Endodermal cell (in vitro differentiated cells): ENCODE data around the gene AKR7A2. TPM values are rescaled to one million over a fixed set of nuclear protein-coding genes. Genes with fewer than 3 reads are reported as not detected.
A peak's percentile ranks its signal among the peaks of the same experiment; 100 is the strongest.

ENCODE experiments used
- DNase-seq: peaks from one replicate; pipeline ENCODE4 v3.0.0-alpha.2; 2017
- H3K27ac ChIP-seq: 2 replicates; pipeline ENCODE4 v1.5.1; 2013; ENCODE audit warnings: mild to moderate bottlenecking, low read depth, low read length, moderate library complexity
- H3K27me3 ChIP-seq: 2 replicates; pipeline ENCODE4 v1.6.1; 2013; ENCODE audit warnings: mild to moderate bottlenecking, low read length, moderate library complexity; ENCODE audit not compliant: insufficient read depth, control insufficient read depth, poor library complexity, severe bottlenecking
- H3K36me3 ChIP-seq: 2 replicates; pipeline ENCODE4 v1.7.0; 2013; ENCODE audit warnings: mild to moderate bottlenecking, low read length, moderate library complexity; ENCODE audit not compliant: control insufficient read depth, insufficient read depth
- H3K4me1 ChIP-seq: one replicate; pipeline ENCODE4 v1.7.0; 2013; ENCODE audit warnings: low read length; ENCODE audit not compliant: control insufficient read depth, insufficient read depth
- H3K4me3 ChIP-seq: 2 replicates; pipeline ENCODE4 v1.5.1; 2013; ENCODE audit warnings: mild to moderate bottlenecking, low read length, moderate library complexity
- H3K9ac ChIP-seq: 2 replicates; pipeline ENCODE4 v1.6.1; 2013; ENCODE audit warnings: mild to moderate bottlenecking, low read length, moderate library complexity; ENCODE audit not compliant: poor library complexity, severe bottlenecking; ENCODE audit errors: extremely low read depth
- H3K9me3 ChIP-seq: 2 replicates; pipeline ENCODE4 v1.6.1; 2013; ENCODE audit warnings: mild to moderate bottlenecking, low read length, moderate library complexity; ENCODE audit not compliant: control insufficient read depth
- H3K27ac Mint-ChIP-seq: 2 replicates; pipeline ENCODE4 v1.8.0; 2020; ENCODE audit warnings: mixed read lengths
- H3K27me3 Mint-ChIP-seq: 2 replicates; pipeline ENCODE4 v1.8.0; 2021; ENCODE audit warnings: mild to moderate bottlenecking, mixed read lengths; ENCODE audit not compliant: insufficient read depth
- H3K36me3 Mint-ChIP-seq: 2 replicates; pipeline ENCODE4 v1.8.0; 2020; ENCODE audit warnings: low read depth, mixed read lengths
- H3K4me1 Mint-ChIP-seq: 2 replicates; pipeline ENCODE4 v1.8.0; 2020; ENCODE audit warnings: mixed read lengths
- H3K4me3 Mint-ChIP-seq: 2 replicates; pipeline ENCODE4 v1.8.0; 2020; ENCODE audit warnings: mild to moderate bottlenecking, moderate library complexity, mixed read lengths
- H3K9me3 Mint-ChIP-seq: 2 replicates; pipeline ENCODE4 v1.8.0; 2020; ENCODE audit warnings: mild to moderate bottlenecking, mixed read lengths
- WGBS, 2 experiments: methylation state at CpG; one replicate each; pipeline versions ENCODE4 v1.1.5 to v1.1.7; 2013; ENCODE audit warnings: missing lambda C conversion rate in 2 of 2, mixed read lengths in 1 of 2; ENCODE audit not compliant: insufficient coverage in 1 of 2, insufficient read length in 1 of 2; 5-methylcytosine and 5-hydroxymethylcytosine counted together
- total RNA-seq, 2 donors: library from RNA; stranded (reverse); fragmentation: NEBNext Ultra II Directional in 1 of 2; extraction: Animal tissue kit (Norgen Biotek cat#: 25700) in 1 of 2; gene quantifications; 2 replicates in 1 of 2; 3 replicates in 1 of 2; pipeline ENCODE4 v1.2.1, GENCODE V29; 2021
- TF ChIP-seq, protein P1 (sequence below): fragments of 200-600 bp; sonication (generic); conservative IDR thresholded peaks from 2 replicates; pipeline ENCODE4 v1.5.0; 2021; ENCODE audit warnings: antibody characterized with exemption, mild to moderate bottlenecking

The AKR7A2 gene
- total RNA-seq, 2 donors from 2014 or later, result 47.8 to 66.1 TPM

GRCh38 chr1:19262047-19262446, 49.9 kb downstream of the AKR7A2 start:
- WGBS, 2 experiments, result 95% methylated on average over 5 of the region's 5 CpGs; no CpG with 5 or more reads in 1 of the 2 experiments
- no peak overlapping the region for H3K9ac ChIP-seq
- no peak for DNase-seq
- H3K27ac Mint-ChIP-seq, result no peak overlapping the region
- H3K4me3 Mint-ChIP-seq, result no peak overlapping the region
- no peaks in the 10 kb centered on the region for H3K9me3 Mint-ChIP-seq
- peaks cover 31% of the 10 kb centered on the region for H3K36me3 ChIP-seq
- H3K9me3 ChIP-seq, result no peaks in the 10 kb centered on the region
- TF ChIP-seq, protein P1, sequence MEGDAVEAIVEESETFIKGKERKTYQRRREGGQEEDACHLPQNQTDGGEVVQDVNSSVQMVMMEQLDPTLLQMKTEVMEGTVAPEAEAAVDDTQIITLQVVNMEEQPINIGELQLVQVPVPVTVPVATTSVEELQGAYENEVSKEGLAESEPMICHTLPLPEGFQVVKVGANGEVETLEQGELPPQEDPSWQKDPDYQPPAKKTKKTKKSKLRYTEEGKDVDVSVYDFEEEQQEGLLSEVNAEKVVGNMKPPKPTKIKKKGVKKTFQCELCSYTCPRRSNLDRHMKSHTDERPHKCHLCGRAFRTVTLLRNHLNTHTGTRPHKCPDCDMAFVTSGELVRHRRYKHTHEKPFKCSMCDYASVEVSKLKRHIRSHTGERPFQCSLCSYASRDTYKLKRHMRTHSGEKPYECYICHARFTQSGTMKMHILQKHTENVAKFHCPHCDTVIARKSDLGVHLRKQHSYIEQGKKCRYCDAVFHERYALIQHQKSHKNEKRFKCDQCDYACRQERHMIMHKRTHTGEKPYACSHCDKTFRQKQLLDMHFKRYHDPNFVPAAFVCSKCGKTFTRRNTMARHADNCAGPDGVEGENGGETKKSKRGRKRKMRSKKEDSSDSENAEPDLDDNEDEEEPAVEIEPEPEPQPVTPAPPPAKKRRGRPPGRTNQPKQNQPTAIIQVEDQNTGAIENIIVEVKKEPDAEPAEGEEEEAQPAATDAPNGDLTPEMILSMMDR, result no peak
- H3K4me3 ChIP-seq, result no peak overlapping the region
- no peaks in the 10 kb centered on the region for H3K27me3 ChIP-seq
- peaks cover 28% of the 10 kb centered on the region for H3K36me3 Mint-ChIP-seq
- no peaks in the 10 kb centered on the region for H3K27me3 Mint-ChIP-seq
- H3K4me1 Mint-ChIP-seq, result no peaks in the 10 kb centered on the region
- no peaks in the 10 kb centered on the region for H3K4me1 ChIP-seq
- H3K27ac ChIP-seq, result no peak overlapping the region

DNA sequence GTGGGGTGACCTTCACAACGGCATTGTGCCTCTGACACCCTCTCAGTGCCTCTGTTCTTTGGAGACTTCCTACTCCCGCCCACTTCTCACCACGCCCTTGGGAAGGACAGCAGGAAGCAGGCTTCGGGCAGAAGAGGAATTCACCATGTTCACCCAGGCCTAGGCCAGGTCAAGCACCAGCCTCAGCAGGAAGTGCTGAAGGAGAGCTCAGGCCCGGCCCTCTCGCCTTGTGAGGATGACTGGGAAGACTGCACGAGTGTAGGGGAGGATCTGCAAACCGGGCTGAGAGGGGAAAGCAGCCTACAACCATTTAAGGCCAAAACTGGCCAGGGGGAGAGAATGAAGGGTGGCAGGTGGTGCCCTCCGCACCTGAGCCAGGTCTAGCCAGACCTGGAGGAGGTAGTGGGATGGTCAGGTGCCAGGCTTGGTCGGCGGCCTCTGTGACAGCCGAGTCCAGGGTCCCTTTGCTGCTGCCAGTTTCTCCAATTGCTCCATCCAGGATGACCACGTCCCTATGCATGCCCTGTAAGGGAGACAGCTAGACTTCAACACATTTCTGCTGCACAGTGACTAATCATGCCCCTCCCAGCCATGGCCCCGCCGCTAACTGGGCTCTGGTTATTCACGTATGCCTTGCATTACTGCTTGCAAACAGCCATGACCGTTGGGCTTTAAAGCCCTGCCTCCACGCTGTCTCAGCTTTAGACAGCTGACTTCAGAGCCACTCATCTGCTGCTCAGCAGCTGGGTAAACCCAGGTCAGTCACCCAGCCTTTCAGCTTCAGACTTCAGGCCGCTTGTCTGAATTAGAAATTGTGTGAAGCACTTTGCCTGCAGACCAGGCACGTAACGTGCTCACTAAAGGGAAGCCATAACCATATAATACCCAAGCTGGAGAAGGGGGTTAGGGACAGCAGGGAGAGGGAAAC, 51.5 kb downstream of the AKR7A2 start:
- H3K9me3 Mint-ChIP-seq, result no peaks in the 10 kb centered on the region
- H3K9me3 ChIP-seq, result no peaks in the 10 kb centered on the region
- H3K36me3 Mint-ChIP-seq, result peaks cover 40% of the 10 kb centered on the region
- H3K27me3 Mint-ChIP-seq, result no peaks in the 10 kb centered on the region
- 92 to 96% methylated on average over 13 to 21 of the region's 21 CpGs for WGBS, 2 experiments
- H3K4me3 ChIP-seq, result no peak overlapping the region
- DNase-seq, result no peak
- H3K27ac ChIP-seq, result no peak overlapping the region
- peak overlapping the region; percentile 17 for H3K27ac Mint-ChIP-seq
- H3K36me3 ChIP-seq, result peaks cover 44% of the 10 kb centered on the region
- H3K9ac ChIP-seq, result no peak overlapping the region
- TF ChIP-seq, protein P1, result no peak
- H3K27me3 ChIP-seq, result no peaks in the 10 kb centered on the region
- H3K4me1 ChIP-seq, result no peaks in the 10 kb centered on the region
- no peak overlapping the region for H3K4me3 Mint-ChIP-seq
- no peaks in the 10 kb centered on the region for H3K4me1 Mint-ChIP-seq

- no peaks in the 10 kb centered on the region for H3K9me3 ChIP-seq
- TF ChIP-seq, protein P1, result no peak
- no peaks in the 10 kb centered on the region for H3K27me3 ChIP-seq
- H3K4me1 Mint-ChIP-seq, result peaks cover under 1% of the 10 kb centered on the region
- H3K4me1 ChIP-seq, result no peaks in the 10 kb centered on the region
- no peak overlapping the region for H3K27ac ChIP-seq
- H3K36me3 Mint-ChIP-seq, result peaks cover 47% of the 10 kb centered on the region
- no peak overlapping the region for H3K4me3 ChIP-seq
- 97 to 98% methylated on average over 8 to 10 of the region's 10 CpGs for WGBS, 2 experiments
- no peak for DNase-seq
- H3K9me3 Mint-ChIP-seq, result no peaks in the 10 kb centered on the region
- H3K4me3 Mint-ChIP-seq, result no peak overlapping the region
- H3K36me3 ChIP-seq, result peaks cover 56% of the 10 kb centered on the region
- H3K9ac ChIP-seq, result no peak overlapping the region
- H3K27ac Mint-ChIP-seq, result no peak overlapping the region
- no peaks in the 10 kb centered on the region for H3K27me3 Mint-ChIP-seq
These were observed 53.6 kb downstream of the AKR7A2 start for GRCh38 chr1:19258353-19258752.
